Measurements from ENCODE around the gene GPR33. TPM values are rescaled to one million over a fixed set of nuclear protein-coding genes. Genes with fewer than 3 reads are reported as not detected.
"Not testable (repeated sequence)": the region's sequence is repeated elsewhere in the genome, so short reads cannot be mapped to it uniquely, and the experiment has no call there.

Gene GPR33
- not detected for total RNA-seq

- DNase-seq (ENCODE audit: low spot score), result no peak
- ATAC-seq, result no peak
Measured at GRCh38 chr14:31487886-31488285, at the start of gene GPR33. TSS of gene GPR33 (minus strand) at chr14:31488039. CDS start at chr14:31483965, 4,074 bp downstream.

- no peak for DNase-seq (ENCODE audit: low spot score)
- no peak for ATAC-seq
Measured at GRCh38 chr14:31536201-31536960, 48.5 kb upstream of the GPR33 start.

GRCh38 chr14:31530136-31530535 lies 42.3 kb upstream of the GPR33 start:
- no peak for DNase-seq (ENCODE audit: low spot score)
- ATAC-seq, result no peak

GRCh38 chr14:31529053-31529452 lies 41.2 kb upstream of the GPR33 start:
- no peak for ATAC-seq

GRCh38 chr14:31527546-31527945 lies 39.7 kb upstream of the GPR33 start:
- no peak for ATAC-seq
- no peak for DNase-seq (ENCODE audit: low spot score)

More at GRCh38 chr14:31529053-31529452, 41.2 kb upstream of the GPR33 start:
- no peak for DNase-seq (ENCODE audit: low spot score)

- DNase-seq (ENCODE audit: low spot score), result no peak
- no peak for ATAC-seq
Measured at GRCh38 chr14:31527087-31527486, 39.2 kb upstream of the GPR33 start.

GRCh38 chr14:31510855-31511254 lies 23.0 kb upstream of the GPR33 start:
- DNase-seq (ENCODE audit: low spot score) (no peak), ATAC-seq (no peak)

GRCh38 chr14:31510222-31510621 lies 22.4 kb upstream of the GPR33 start:
- ATAC-seq (peak; percentile 72), DNase-seq (ENCODE audit: low spot score) (no peak)

- DNase-seq (ENCODE audit: low spot score), result no peak
- no peak for ATAC-seq
Measured at GRCh38 chr14:31508135-31508534, 20.3 kb upstream of the GPR33 start.

- DNase-seq (ENCODE audit: low spot score) (no peak), ATAC-seq (no peak)
Measured at GRCh38 chr14:31505411-31505810, 17.6 kb upstream of the GPR33 start.

GRCh38 chr14:31501870-31502269 lies 14.0 kb upstream of the GPR33 start:
- no peak for DNase-seq (ENCODE audit: low spot score)

GRCh38 chr14:31492759-31493498 lies 5.1 kb upstream of the GPR33 start:
- ATAC-seq (no peak), DNase-seq (ENCODE audit: low spot score) (no peak)

More at GRCh38 chr14:31501870-31502269, 14.0 kb upstream of the GPR33 start:
- no peak for ATAC-seq

- ATAC-seq (no peak), DNase-seq (ENCODE audit: low spot score) (no peak)
Measured at GRCh38 chr14:31489691-31490090, 1.9 kb upstream of the GPR33 start.

- ATAC-seq (no peak), DNase-seq (ENCODE audit: low spot score) (no peak)
Measured at GRCh38 chr14:31486764-31487163, 1.1 kb downstream of the GPR33 start.

- ATAC-seq (no peak), DNase-seq (ENCODE audit: low spot score) (no peak)
Measured at GRCh38 chr14:31484754-31485153, 3.1 kb downstream of the GPR33 start.

- ATAC-seq (no peak), DNase-seq (ENCODE audit: low spot score) (no peak)
Measured at GRCh38 chr14:31480156-31480555, 7.7 kb downstream of the GPR33 start.

- DNase-seq (ENCODE audit: low spot score), result no peak
- ATAC-seq, result no peak
Measured at GRCh38 chr14:31479027-31479426, 8.8 kb downstream of the GPR33 start.

GRCh38 chr14:31477248-31477647 lies 10.6 kb downstream of the GPR33 start:
- DNase-seq (ENCODE audit: low spot score) (no peak), ATAC-seq (no peak)

GRCh38 chr14:31476131-31476866 lies 11.5 kb downstream of the GPR33 start:
- ATAC-seq (no peak), DNase-seq (ENCODE audit: low spot score) (no peak)

- ATAC-seq (no peak), DNase-seq (ENCODE audit: low spot score) (no peak)
Measured at GRCh38 chr14:31466554-31466953, 21.3 kb downstream of the GPR33 start.

- no peak for DNase-seq (ENCODE audit: low spot score)
- ATAC-seq, result no peak
Measured at GRCh38 chr14:31465111-31465510, 22.7 kb downstream of the GPR33 start.

- not testable (repeated sequence) for DNase-seq (ENCODE audit: low spot score); ATAC-seq
Measured at GRCh38 chr14:31462450-31462849, 25.4 kb downstream of the GPR33 start.

Data from left lobe of liver (tissue), 2 donors.